BLaER1 (cell line): ENCODE results near the gene PLIN4.
A peak's percentile ranks its signal among the peaks of the same experiment; 100 is the strongest.

Experiments
- H3K27ac ChIP-seq: shearing (Covaris generic); formaldehyde crosslinking; 2 replicates; pipeline ENCODE4 v1.8.1; 2022
- H3K27me3 ChIP-seq: shearing (Covaris generic); formaldehyde crosslinking; 2 replicates; pipeline ENCODE4 v1.8.1; 2022
- H3K36me3 ChIP-seq: shearing (Covaris generic); formaldehyde crosslinking; 2 replicates; pipeline ENCODE4 v1.8.1; 2022
- H3K4me1 ChIP-seq: shearing (Covaris generic); formaldehyde crosslinking; 2 replicates; pipeline ENCODE4 v1.8.1; 2022
- H3K4me2 ChIP-seq: shearing (Covaris generic); formaldehyde crosslinking; 2 replicates; pipeline ENCODE4 v1.8.1; 2022
- H3K4me3 ChIP-seq: shearing (Covaris generic); formaldehyde crosslinking; 2 replicates; pipeline ENCODE4 v1.8.1; 2022
- H3K9ac ChIP-seq: shearing (Covaris generic); formaldehyde crosslinking; 2 replicates; pipeline ENCODE4 v1.8.1; 2022
- H3K9me3 ChIP-seq: shearing (Covaris generic); formaldehyde crosslinking; 2 replicates; pipeline ENCODE4 v1.8.1; 2022
- H4K20me1 ChIP-seq: shearing (Covaris generic); formaldehyde crosslinking; 2 replicates; pipeline ENCODE4 v1.8.1; 2022
- Cebpa-rat ChIP-seq: shearing (Covaris generic); IDR thresholded peaks from 2 replicates; pipeline ENCODE4 v1.8.1; 2022

The PLIN4 gene

DNA sequence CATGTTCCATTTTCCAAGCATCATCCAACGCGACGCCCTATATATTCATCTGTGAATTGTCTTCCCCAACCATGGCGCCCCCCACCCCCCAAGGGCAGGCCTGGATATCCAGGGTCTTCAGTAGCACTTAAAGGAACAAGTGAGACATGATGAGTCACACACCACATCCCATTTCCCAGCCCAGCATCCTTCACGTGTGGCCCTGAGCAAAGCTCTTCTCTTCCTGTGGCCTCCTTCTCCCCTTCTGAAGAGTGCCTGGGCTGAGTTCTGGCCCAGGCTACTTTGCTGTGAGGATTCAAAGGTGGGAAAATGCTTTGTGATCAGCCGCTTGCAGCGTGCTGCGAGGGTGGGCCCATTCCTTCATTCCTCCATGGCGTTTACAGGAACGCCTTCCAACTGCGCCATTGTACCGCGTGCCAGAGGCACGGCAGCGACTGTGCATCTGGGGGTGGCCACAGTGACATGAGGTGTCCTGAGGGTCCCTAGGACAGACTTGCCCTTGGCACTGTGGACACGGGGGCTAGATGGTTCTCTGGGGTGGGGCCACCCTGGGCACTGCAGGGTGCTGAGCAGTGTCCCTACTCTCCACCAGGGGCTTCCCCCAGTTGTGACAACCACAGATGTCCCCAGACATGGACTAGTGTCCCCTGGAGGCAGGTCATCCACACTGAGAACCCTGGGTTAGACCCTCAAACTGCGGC is 11.7 kb downstream of the PLIN4 start:
- H3K27ac ChIP-seq = peak overlapping the region; percentile 18; the same call in 1 of the 2 replicates
- no peak overlapping the region for H3K4me3 ChIP-seq
- H3K9ac ChIP-seq = no peak overlapping the region
- no peak for TF ChIP-seq Cebpa-rat
- peaks cover 13% of the 10 kb centered on the region for H4K20me1 ChIP-seq
- peaks cover 46% of the 10 kb centered on the region for H3K4me1 ChIP-seq
- H3K4me2 ChIP-seq = no peak overlapping the region
- H3K9me3 ChIP-seq = no peaks in the 10 kb centered on the region
- H3K27me3 ChIP-seq = no peaks in the 10 kb centered on the region
- peaks cover 46% of the 10 kb centered on the region for H3K36me3 ChIP-seq

GRCh38 chr19:4505570-4506448 is 12.5 kb downstream of the PLIN4 start:
- H3K27me3 ChIP-seq = no peaks in the 10 kb centered on the region
- peaks cover 13% of the 10 kb centered on the region for H4K20me1 ChIP-seq
- H3K4me3 ChIP-seq = no peak overlapping the region
- H3K9me3 ChIP-seq = no peaks in the 10 kb centered on the region
- TF ChIP-seq Cebpa-rat = no peak
- H3K27ac ChIP-seq = peak overlapping the region; percentile 81
- peaks cover 54% of the 10 kb centered on the region for H3K36me3 ChIP-seq
- H3K9ac ChIP-seq = no peak overlapping the region
- H3K4me1 ChIP-seq = peaks cover 54% of the 10 kb centered on the region
- H3K4me2 ChIP-seq = no peak overlapping the region

- Histone ChIP-seq H3K36me3 (peaks cover 62% of the 10 kb centered on the region), H3K27ac (peak overlapping the region; percentile 81), H3K9ac (peak overlapping the region; percentile 74; the same call in 1 of the 2 replicates), H4K20me1 (peaks cover 13% of the 10 kb centered on the region), H3K27me3 (no peaks in the 10 kb centered on the region), H3K4me3 (no peak overlapping the region), H3K4me2 (peak overlapping the region; percentile 84), H3K4me1 (peaks cover 56% of the 10 kb centered on the region), H3K9me3 (no peaks in the 10 kb centered on the region)
- TF ChIP-seq Cebpa-rat = no peak
Observed at GRCh38 chr19:4504891-4505569, 13.3 kb downstream of the PLIN4 start.

GRCh38 chr19:4504297-4504701 is 14.0 kb downstream of the PLIN4 start:
- peaks cover 13% of the 10 kb centered on the region for H4K20me1 ChIP-seq
- no peaks in the 10 kb centered on the region for H3K9me3 ChIP-seq
- H3K4me2 ChIP-seq = peak overlapping the region; percentile 84
- no peak for TF ChIP-seq Cebpa-rat
- peaks cover 66% of the 10 kb centered on the region for H3K36me3 ChIP-seq
- no peaks in the 10 kb centered on the region for H3K27me3 ChIP-seq
- peak overlapping the region; percentile 74; the same call in 1 of the 2 replicates for H3K9ac ChIP-seq
- H3K4me1 ChIP-seq = peaks cover 56% of the 10 kb centered on the region
- H3K4me3 ChIP-seq = no peak overlapping the region
- peak overlapping the region; percentile 81 for H3K27ac ChIP-seq

DNA sequence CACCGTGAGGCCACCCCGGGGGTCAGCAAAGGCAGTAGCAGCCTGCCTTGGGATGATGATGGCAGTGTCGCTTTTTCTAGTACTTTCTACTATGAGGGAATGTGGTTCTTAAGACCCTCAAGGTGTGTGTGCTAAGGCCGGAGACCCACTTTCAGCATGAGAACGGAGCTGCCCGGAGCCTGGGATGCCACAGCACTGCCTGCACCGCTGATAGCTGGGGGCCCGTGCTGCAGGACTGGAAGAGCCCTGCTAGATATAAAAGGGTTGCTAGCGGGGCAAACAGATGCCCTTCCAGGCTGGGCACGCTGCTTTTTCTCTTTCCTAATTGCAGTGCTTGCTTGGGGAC is 14.5 kb downstream of the PLIN4 start:
- peak overlapping the region; percentile 81 for H3K27ac ChIP-seq

DNA sequence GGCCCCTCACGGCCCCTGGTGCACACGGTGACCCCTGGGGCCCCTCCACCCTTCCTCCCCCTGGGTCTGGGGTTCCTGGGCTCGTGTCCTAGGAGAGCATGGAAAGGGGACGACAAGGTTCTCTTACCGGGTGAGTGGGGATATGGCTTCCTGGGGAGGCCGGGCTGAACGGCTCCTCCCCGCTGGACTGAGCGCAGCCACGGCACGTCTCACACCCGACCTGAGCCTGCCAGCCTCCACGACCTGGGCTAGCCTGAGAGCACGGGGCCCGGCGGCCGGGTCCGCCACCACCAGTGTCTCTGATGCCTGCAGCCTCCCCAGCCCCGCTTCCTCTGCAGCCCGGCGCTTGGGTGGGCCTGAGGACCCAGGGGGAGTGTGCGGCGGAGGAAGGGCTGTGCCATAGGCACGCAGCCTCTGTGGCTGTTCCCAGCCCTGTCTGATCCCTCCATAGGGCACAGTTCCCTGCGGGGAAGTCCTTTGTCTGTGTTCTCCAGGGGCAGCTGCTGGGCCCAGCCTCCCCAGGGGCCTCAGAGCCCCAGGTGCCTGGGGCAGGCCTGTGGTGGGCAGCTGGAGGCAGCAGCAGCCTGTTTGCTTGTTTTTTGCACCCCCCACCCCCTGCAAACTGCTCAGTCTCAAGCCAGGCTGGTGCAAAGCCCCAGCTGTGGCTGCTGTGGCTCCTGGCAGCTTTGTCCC is 15.0 kb downstream of the PLIN4 start:
- TF ChIP-seq Cebpa-rat = no peak
- no peaks in the 10 kb centered on the region for H3K9me3 ChIP-seq
- H3K27ac ChIP-seq = peak overlapping the region; percentile 81
- H3K27me3 ChIP-seq = no peaks in the 10 kb centered on the region
- peak overlapping the region; percentile 52 for H3K4me3 ChIP-seq
- peak overlapping the region; percentile 74 for H3K9ac ChIP-seq
- peak overlapping the region; percentile 84 for H3K4me2 ChIP-seq
- peaks cover 74% of the 10 kb centered on the region for H3K36me3 ChIP-seq
- H4K20me1 ChIP-seq = peaks cover 13% of the 10 kb centered on the region
- H3K4me1 ChIP-seq = peaks cover 56% of the 10 kb centered on the region

More for the DNA sequence above, 14.5 kb downstream of the PLIN4 start:
- Histone ChIP-seq H3K4me1 (peaks cover 56% of the 10 kb centered on the region), H3K36me3 (peaks cover 69% of the 10 kb centered on the region), H3K27me3 (no peaks in the 10 kb centered on the region), H3K9me3 (no peaks in the 10 kb centered on the region), H3K9ac (peak overlapping the region; percentile 74), H3K4me3 (peak overlapping the region; percentile 52; the same call in 1 of the 2 replicates), H4K20me1 (peaks cover 13% of the 10 kb centered on the region), H3K4me2 (peak overlapping the region; percentile 84)
- no peak for TF ChIP-seq Cebpa-rat

DNA sequence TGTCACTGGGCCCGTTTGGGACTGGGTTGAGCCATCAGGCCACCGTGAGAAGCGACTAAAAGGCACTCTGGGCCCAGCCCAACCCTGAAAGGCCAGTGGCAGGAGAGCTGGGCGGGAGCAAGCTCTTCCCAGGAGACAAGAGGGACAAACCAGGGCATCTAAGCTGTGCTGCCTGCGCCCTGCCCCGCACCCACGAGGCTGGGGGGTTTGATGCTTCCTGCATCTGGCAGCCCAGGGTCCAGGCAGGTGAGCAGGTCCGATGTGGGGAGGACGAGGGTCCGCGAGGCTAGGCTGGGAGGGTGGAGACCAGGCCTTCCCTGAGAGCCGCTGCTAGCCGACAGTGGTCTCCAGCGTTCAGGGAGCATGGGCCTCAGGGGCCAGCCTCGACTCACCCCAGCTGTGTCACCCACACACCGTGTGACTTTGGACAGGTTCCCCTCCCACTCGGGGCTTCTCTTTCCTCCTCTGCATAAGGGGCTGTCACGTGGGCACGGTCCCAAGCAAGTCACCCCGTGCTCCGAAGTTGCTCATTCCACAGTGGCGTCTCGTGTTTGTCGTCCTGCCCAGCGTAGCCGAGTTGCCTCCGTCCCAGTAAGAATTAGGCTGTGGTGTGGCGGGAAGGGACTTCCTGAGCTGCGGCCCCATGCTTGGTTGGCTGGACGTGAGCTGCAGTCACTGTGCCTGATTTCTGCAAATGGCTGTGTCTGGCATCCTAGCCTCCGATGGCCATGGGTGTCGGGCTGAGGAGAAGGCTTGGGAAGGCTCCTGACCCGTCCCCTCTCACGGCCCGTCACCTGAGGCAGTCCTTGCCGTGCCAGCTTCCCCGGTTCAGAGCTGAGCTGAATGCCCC is 15.8 kb downstream of the PLIN4 start:
- Histone ChIP-seq H4K20me1 (peaks cover 13% of the 10 kb centered on the region), H3K4me3 (peak overlapping the region; percentile 52), H3K9me3 (no peaks in the 10 kb centered on the region), H3K36me3 (peaks cover 80% of the 10 kb centered on the region), H3K4me1 (peaks cover 56% of the 10 kb centered on the region), H3K4me2 (peak overlapping the region; percentile 84), H3K27ac (peak overlapping the region; percentile 81), H3K27me3 (no peaks in the 10 kb centered on the region), H3K9ac (peak overlapping the region; percentile 74)
- TF ChIP-seq Cebpa-rat = no peak

GRCh38 chr19:4501691-4502090 is 16.6 kb downstream of the PLIN4 start:
- peaks cover 55% of the 10 kb centered on the region for H3K4me1 ChIP-seq
- TF ChIP-seq Cebpa-rat = no peak
- H3K27me3 ChIP-seq = no peaks in the 10 kb centered on the region
- peak overlapping the region; percentile 74; the same call in 1 of the 2 replicates for H3K9ac ChIP-seq
- peaks cover 13% of the 10 kb centered on the region for H4K20me1 ChIP-seq
- H3K4me3 ChIP-seq = no peak overlapping the region
- H3K9me3 ChIP-seq = no peaks in the 10 kb centered on the region
- peak overlapping the region; percentile 81 for H3K27ac ChIP-seq
- H3K4me2 ChIP-seq = peak overlapping the region; percentile 84
- peaks cover 80% of the 10 kb centered on the region for H3K36me3 ChIP-seq
